SK-N-SH treated with all-trans-retinoic acid at 6 μM for 48 hours (cell line): Measurements from ENCODE around the gene ATG10.

ENCODE experiments used
- ARNTL ChIP-seq: fragments of 450-650 bp; formaldehyde crosslinking; IDR thresholded peaks from 2 replicates; pipeline ENCODE4 v1.5.0; 2020; ENCODE audit warnings: low read depth, mild to moderate bottlenecking, moderate library complexity, borderline replicate concordance
- CREB5 ChIP-seq: fragments of 250-450 bp; sonication (Bioruptor Pico); IDR thresholded peaks from 2 replicates; pipeline ENCODE4 v1.5.1; 2020; ENCODE audit warnings: low read depth, mild to moderate bottlenecking, moderate library complexity
- CSDC2 ChIP-seq: fragments of 250-450 bp; sonication (Bioruptor Pico); IDR thresholded peaks from 2 replicates; pipeline ENCODE4 v1.5.0; 2020; ENCODE audit warnings: mild to moderate bottlenecking, moderate library complexity
- CSRNP3 ChIP-seq: fragments of 250-450 bp; sonication (Bioruptor Pico); IDR thresholded peaks from 2 replicates; pipeline ENCODE4 v1.5.1; 2021; ENCODE audit warnings: mild to moderate bottlenecking, moderate library complexity
- ESRRG ChIP-seq: fragments of 250-450 bp; sonication (Bioruptor Pico); IDR thresholded peaks from 2 replicates; pipeline ENCODE4 v1.6.1; 2021; ENCODE audit warnings: mild to moderate bottlenecking
- GLIS3 ChIP-seq: fragments of 250-450 bp; sonication (Bioruptor Pico); IDR thresholded peaks from 2 replicates; pipeline ENCODE4 v1.5.0; 2020; ENCODE audit warnings: mild to moderate bottlenecking, moderate library complexity
- OSR1 ChIP-seq: fragments of 250-450 bp; sonication (Bioruptor Pico); IDR thresholded peaks from 2 replicates; pipeline ENCODE4 v1.8.0; 2022; ENCODE audit warnings: moderate library complexity, mild to moderate bottlenecking, inconsistent platforms
- PATZ1 ChIP-seq: fragments of 250-450 bp; sonication (Bioruptor Pico); IDR thresholded peaks from 2 replicates; pipeline ENCODE4 v1.8.0; 2020; ENCODE audit warnings: mild to moderate bottlenecking, moderate library complexity, borderline replicate concordance
- TOX ChIP-seq: fragments of 250-450 bp; sonication (Bioruptor Pico); IDR thresholded peaks from 2 replicates; pipeline ENCODE4 v1.8.0; 2021; ENCODE audit warnings: mild to moderate bottlenecking, moderate library complexity, borderline replicate concordance
- TSHZ2 ChIP-seq: fragments of 250-450 bp; sonication (Bioruptor Pico); IDR thresholded peaks from 2 replicates; pipeline ENCODE4 v1.5.0; 2020; ENCODE audit warnings: mild to moderate bottlenecking, moderate library complexity
- ZFP3 ChIP-seq: fragments of 250-450 bp; sonication (Bioruptor Pico); IDR thresholded peaks from 2 replicates; pipeline ENCODE4 v1.5.0; 2020; ENCODE audit warnings: mild to moderate bottlenecking, moderate library complexity
- ZFP30 ChIP-seq: fragments of 450-650 bp; formaldehyde crosslinking; IDR thresholded peaks from 2 replicates; pipeline ENCODE4 v1.5.0; 2022; ENCODE audit warnings: mild to moderate bottlenecking, moderate library complexity

- TF ChIP-seq TOX (no peak), GLIS3 (CRISPR knock-in tag) (no peak), CSDC2 (CRISPR knock-in tag) (no peak), OSR1 (no peak), PATZ1 (CRISPR knock-in tag) (no peak), TSHZ2 (no peak), CREB5 (CRISPR knock-in tag) (no peak), ZFP3 (CRISPR knock-in tag) (no peak), ZFP30 (no peak), ESRRG (CRISPR knock-in tag) (no peak), CSRNP3 (CRISPR knock-in tag) (no peak), ARNTL (CRISPR knock-in tag) (no peak)
Observed at GRCh38 chr5:82205005-82205404, 233.2 kb downstream of the ATG10 start.
